ENCODE data around the gene TPCN2. TPM values are rescaled to one million over a fixed set of nuclear protein-coding genes. Genes with fewer than 3 reads are reported as not detected.

TPCN2 gene
- total RNA-seq, 2 donors from 2014 or later: 34.7 to 38.0 TPM

GRCh38 chr11:69055598-69056516, 7.1 kb downstream of the TPCN2 start:
- Histone ChIP-seq H3K27ac (peak overlapping the region in 1 of 2 donors; percentile 38), H3K9me3 (no peaks in the 10 kb centered on the region), H3K36me3 (peaks cover 23% of the 10 kb centered on the region), H3K27me3 (replicated peaks; ENCODE audit: insufficient read depth) (no peaks in the 10 kb centered on the region), H3K4me1 (ENCODE audit: control insufficient read depth in 1 of 2, low read depth in 2 of 2) (peaks cover 4 to 37% of the 10 kb centered on the region in 2 donors), H3K4me3 (no peak overlapping the region)
- DNase-seq (ENCODE audit: low spot score): no peak
- no peak for TF ChIP-seq CTCF (IDR thresholded peaks at IDR 0.05)
- ATAC-seq (ENCODE audit: insufficient number of reproducible peaks, low FRiP score, low read depth): peak; percentile 30

- DNase-seq (ENCODE audit: low spot score) (no peak), ATAC-seq (ENCODE audit: insufficient number of reproducible peaks, low FRiP score, low read depth) (no peak)
- peaks cover 4 to 23% of the 10 kb centered on the region in 2 donors for H3K4me1 ChIP-seq (ENCODE audit: control insufficient read depth in 1 of 2, low read depth in 2 of 2)
- H3K27ac ChIP-seq: no peak overlapping the region
- H3K36me3 ChIP-seq: peaks cover 23% of the 10 kb centered on the region
- no peak for TF ChIP-seq CTCF (IDR thresholded peaks at IDR 0.05)
- H3K9me3 ChIP-seq: no peaks in the 10 kb centered on the region
- H3K27me3 ChIP-seq (replicated peaks; ENCODE audit: insufficient read depth): no peaks in the 10 kb centered on the region
- H3K4me3 ChIP-seq: no peak overlapping the region
Measured at GRCh38 chr11:69057236-69057635, 8.5 kb downstream of the TPCN2 start.

GRCh38 chr11:69057801-69058200, 9.1 kb downstream of the TPCN2 start:
- Histone ChIP-seq H3K27me3 (replicated peaks; ENCODE audit: insufficient read depth) (no peaks in the 10 kb centered on the region), H3K4me1 (ENCODE audit: control insufficient read depth in 1 of 2, low read depth in 2 of 2) (peaks cover 4 to 17% of the 10 kb centered on the region in 2 donors), H3K4me3 (no peak overlapping the region), H3K9me3 (no peaks in the 10 kb centered on the region), H3K27ac (no peak overlapping the region), H3K36me3 (peaks cover 25% of the 10 kb centered on the region)
- no peak for DNase-seq (ENCODE audit: low spot score)
- ATAC-seq (ENCODE audit: insufficient number of reproducible peaks, low FRiP score, low read depth): no peak
- no peak for TF ChIP-seq CTCF (IDR thresholded peaks at IDR 0.05)

- no peak for TF ChIP-seq CTCF (IDR thresholded peaks at IDR 0.05)
- Histone ChIP-seq H3K27ac (no peak overlapping the region), H3K36me3 (peaks cover 34% of the 10 kb centered on the region), H3K9me3 (no peaks in the 10 kb centered on the region), H3K4me1 (ENCODE audit: control insufficient read depth in 1 of 2, low read depth in 2 of 2) (peaks cover 4 to 9% of the 10 kb centered on the region in 2 donors), H3K4me3 (no peak overlapping the region), H3K27me3 (replicated peaks; ENCODE audit: insufficient read depth) (no peaks in the 10 kb centered on the region)
- no peak for DNase-seq (ENCODE audit: low spot score)
- no peak for ATAC-seq (ENCODE audit: insufficient number of reproducible peaks, low FRiP score, low read depth)
Measured at GRCh38 chr11:69058511-69059270, 10.0 kb downstream of the TPCN2 start.

- Histone ChIP-seq H3K27ac (no peak overlapping the region), H3K36me3 (peaks cover 36% of the 10 kb centered on the region), H3K9me3 (no peaks in the 10 kb centered on the region), H3K4me1 (ENCODE audit: control insufficient read depth in 1 of 2, low read depth in 2 of 2) (peaks cover 4 to 8% of the 10 kb centered on the region in 2 donors), H3K4me3 (no peak overlapping the region), H3K27me3 (replicated peaks; ENCODE audit: insufficient read depth) (no peaks in the 10 kb centered on the region)
- no peak for ATAC-seq (ENCODE audit: insufficient number of reproducible peaks, low FRiP score, low read depth)
- TF ChIP-seq CTCF (IDR thresholded peaks at IDR 0.05): no peak
- no peak for DNase-seq (ENCODE audit: low spot score)
Measured at GRCh38 chr11:69059429-69059828, 10.7 kb downstream of the TPCN2 start.
